ENCODE measurements around the gene GPX8.

The GPX8 gene

GRCh38 chr5:55159763-55160492 is at the start of gene GPX8:
Gene GPX8, plus strand, starts transcription at chr5:55160171. Its CDS starts 22 bp downstream, at chr5:55160193.
- DNase-seq: peak in 1 of 2 donors; percentile 67

GRCh38 chr5:55110217-55110616 is 49.8 kb upstream of the GPX8 start:
- no peak for DNase-seq

GRCh38 chr5:55113327-55113726 is 46.6 kb upstream of the GPX8 start:
- DNase-seq: no peak

GRCh38 chr5:55114061-55114460 is 45.9 kb upstream of the GPX8 start:
- no peak for DNase-seq

GRCh38 chr5:55123365-55123764 is 36.6 kb upstream of the GPX8 start:
- DNase-seq: no peak

- no peak for DNase-seq
Measured at GRCh38 chr5:55134053-55134722, 25.8 kb upstream of the GPX8 start.

GRCh38 chr5:55136521-55136920 is 23.4 kb upstream of the GPX8 start:
- no peak for DNase-seq

- DNase-seq: no peak
Measured at GRCh38 chr5:55140908-55141665, 18.9 kb upstream of the GPX8 start.

GRCh38 chr5:55141945-55142690 is 17.9 kb upstream of the GPX8 start:
- DNase-seq: no peak

GRCh38 chr5:55143624-55144023 is 16.3 kb upstream of the GPX8 start:
- DNase-seq: no peak

GRCh38 chr5:55146080-55146479 is 13.9 kb upstream of the GPX8 start:
- no peak for DNase-seq

GRCh38 chr5:55146543-55147151 is 13.3 kb upstream of the GPX8 start:
- DNase-seq: peak; percentile 81 to 88

- DNase-seq: no peak
Measured at GRCh38 chr5:55149308-55149795, 10.6 kb upstream of the GPX8 start.

GRCh38 chr5:55151923-55152842 is 7.8 kb upstream of the GPX8 start:
- no peak for DNase-seq

- no peak for DNase-seq
Measured at GRCh38 chr5:55154873-55155272, 5.1 kb upstream of the GPX8 start.

- no peak for DNase-seq
Measured at GRCh38 chr5:55160493-55161209, 680 bp downstream of the GPX8 start.

- DNase-seq: no peak
Measured at GRCh38 chr5:55162666-55163065, 2.7 kb downstream of the GPX8 start.

GRCh38 chr5:55171471-55171870 is 11.5 kb downstream of the GPX8 start:
- DNase-seq: no peak

- DNase-seq: peak; percentile 71 to 85
Measured at GRCh38 chr5:55172051-55172899, 12.3 kb downstream of the GPX8 start.
